Adipocyte (in vitro differentiated cells): ENCODE results near the gene TTLL12.
A peak's percentile ranks its signal among the peaks of the same experiment; 100 is the strongest.

Experiments used
- DNase-seq: peaks from one replicate; pipeline ENCODE4 v3.0.0-alpha.2; 2015; ENCODE audit warnings: low read depth
- H3K27me3 ChIP-seq: replicated peaks from 2 replicates; pipeline ENCODE4 v1.7.0; 2013; ENCODE audit warnings: mild to moderate bottlenecking, low read length, moderate library complexity; ENCODE audit not compliant: control insufficient read depth, insufficient read depth
- H3K36me3 ChIP-seq: 2 replicates; pipeline ENCODE4 v1.7.0; 2013; ENCODE audit warnings: low read length, mild to moderate bottlenecking, moderate library complexity; ENCODE audit not compliant: control insufficient read depth, insufficient read depth, severe bottlenecking
- H3K4me1 ChIP-seq: 2 replicates; pipeline ENCODE4 v1.7.0; 2013; ENCODE audit warnings: mild to moderate bottlenecking, low read length, moderate library complexity; ENCODE audit not compliant: control insufficient read depth, insufficient read depth
- H3K4me3 ChIP-seq: 2 replicates; pipeline ENCODE4 v1.7.0; 2013; ENCODE audit warnings: mild to moderate bottlenecking, low read length, moderate library complexity
- H3K9ac ChIP-seq: 2 replicates; pipeline ENCODE4 v1.7.0; 2013; ENCODE audit warnings: mild to moderate bottlenecking, low read length, moderate library complexity
- H3K9me3 ChIP-seq: 2 replicates; pipeline ENCODE4 v1.7.0; 2013; ENCODE audit warnings: mild to moderate bottlenecking, low read length, moderate library complexity; ENCODE audit not compliant: control insufficient read depth

The TTLL12 gene

GRCh38 chr22:43128928-43129424, 58.0 kb downstream of the TTLL12 start:
- peaks cover 14% of the 10 kb centered on the region for H3K36me3 ChIP-seq
- no peak overlapping the region for H3K9ac ChIP-seq
- DNase-seq: no peak
- no peaks in the 10 kb centered on the region for H3K27me3 ChIP-seq
- no peak overlapping the region for H3K4me3 ChIP-seq
- H3K9me3 ChIP-seq: no peaks in the 10 kb centered on the region
- H3K4me1 ChIP-seq: peaks cover 4% of the 10 kb centered on the region

GRCh38 chr22:43128116-43128515, 58.8 kb downstream of the TTLL12 start:
- H3K4me3 ChIP-seq: no peak overlapping the region
- H3K9me3 ChIP-seq: no peaks in the 10 kb centered on the region
- peaks cover 4% of the 10 kb centered on the region for H3K4me1 ChIP-seq
- no peak overlapping the region for H3K9ac ChIP-seq
- H3K27me3 ChIP-seq: no peaks in the 10 kb centered on the region
- DNase-seq: no peak
- peaks cover 10% of the 10 kb centered on the region for H3K36me3 ChIP-seq

- Histone ChIP-seq H3K9ac (no peak overlapping the region), H3K4me3 (no peak overlapping the region), H3K9me3 (no peaks in the 10 kb centered on the region), H3K27me3 (no peaks in the 10 kb centered on the region), H3K4me1 (peaks cover 4% of the 10 kb centered on the region), H3K36me3 (peaks cover 4% of the 10 kb centered on the region)
- no peak for DNase-seq
These were observed 59.6 kb downstream of the TTLL12 start for GRCh38 chr22:43127166-43127908.

GRCh38 chr22:43126501-43127165, 60.3 kb downstream of the TTLL12 start:
- Histone ChIP-seq H3K4me1 (peaks cover 4% of the 10 kb centered on the region), H3K4me3 (no peak overlapping the region), H3K9ac (no peak overlapping the region), H3K27me3 (no peaks in the 10 kb centered on the region), H3K36me3 (peaks cover 2% of the 10 kb centered on the region), H3K9me3 (no peaks in the 10 kb centered on the region)
- peak; percentile 67 for DNase-seq

- Histone ChIP-seq H3K9me3 (no peaks in the 10 kb centered on the region), H3K9ac (no peak overlapping the region), H3K36me3 (no peaks in the 10 kb centered on the region), H3K4me1 (no peaks in the 10 kb centered on the region), H3K4me3 (no peak overlapping the region), H3K27me3 (peaks cover 8% of the 10 kb centered on the region)
- DNase-seq: no peak
These were observed 67.9 kb downstream of the TTLL12 start for GRCh38 chr22:43118953-43119458.

- no peaks in the 10 kb centered on the region for H3K9me3 ChIP-seq
- DNase-seq: no peak
- H3K4me1 ChIP-seq: no peaks in the 10 kb centered on the region
- H3K36me3 ChIP-seq: no peaks in the 10 kb centered on the region
- H3K4me3 ChIP-seq: no peak overlapping the region
- no peak overlapping the region for H3K9ac ChIP-seq
- peaks cover 11% of the 10 kb centered on the region for H3K27me3 ChIP-seq
These were observed 68.7 kb downstream of the TTLL12 start for GRCh38 chr22:43118024-43118849.

- H3K9ac ChIP-seq: no peak overlapping the region
- no peaks in the 10 kb centered on the region for H3K9me3 ChIP-seq
- no peak overlapping the region for H3K4me3 ChIP-seq
- no peaks in the 10 kb centered on the region for H3K4me1 ChIP-seq
- no peaks in the 10 kb centered on the region for H3K36me3 ChIP-seq
- no peak for DNase-seq
- peaks cover 13% of the 10 kb centered on the region for H3K27me3 ChIP-seq
These were observed 70.0 kb downstream of the TTLL12 start for GRCh38 chr22:43116932-43117331.
